ENCODE measurements around the gene WNT16. TPM values are rescaled to one million over a fixed set of nuclear protein-coding genes. Genes with fewer than 3 reads are reported as not detected.
A peak's percentile ranks its signal among the peaks of the same experiment; 100 is the strongest.
"Not testable (repeated sequence)": the region's sequence is repeated elsewhere in the genome, so short reads cannot be mapped to it uniquely, and the experiment has no call there.

Gene WNT16
- total RNA-seq, 1 donor from 2014 or later, result not detected

- Histone ChIP-seq H3K4me1 (no peaks in the 10 kb centered on the region), H3K79me2 (ENCODE audit: low read depth) (no peaks in the 10 kb centered on the region), H3K4me2 (no peak overlapping the region), H3F3A (ENCODE audit: low read depth) (no peaks in the 10 kb centered on the region), H3K4me3 (no peak overlapping the region), H3K27me3 (no peaks in the 10 kb centered on the region), H2AFZ (replicated peaks) (no peak overlapping the region), H3K9me3 (ENCODE audit: low read depth) (no peaks in the 10 kb centered on the region), H3K36me3 (no peaks in the 10 kb centered on the region), H4K20me1 (ENCODE audit: low read depth) (no peaks in the 10 kb centered on the region), H3K27ac (no peak overlapping the region), H3K9ac (no peak overlapping the region)
- Mint-ChIP-seq H3K27me3 (ENCODE audit: insufficient read depth, low read depth) (peaks cover 2% of the 10 kb centered on the region), H3K4me1 (no peaks in the 10 kb centered on the region), H3K4me3 (no peak overlapping the region), H3K27ac (peak overlapping the region; percentile 72), H3K36me3 (peaks cover 5% of the 10 kb centered on the region), H3K9me3 (peaks cover 21% of the 10 kb centered on the region)
- no peak for DNase-seq (ENCODE audit: low spot score)
- TF ChIP-seq CTCF (IDR thresholded peaks at IDR 0.05) (no peak), EZH2 (IDR thresholded peaks at IDR 0.05) (no peak), EZH2phosphoT487 (IDR thresholded peaks at IDR 0.05) (no peak)
These were observed 41.8 kb upstream of the WNT16 start for GRCh38 chr7:121286742-121287734.

GRCh38 chr7:121288894-121289293, 39.9 kb upstream of the WNT16 start:
- Histone ChIP-seq H3K4me3 (no peak overlapping the region), H3K9ac (no peak overlapping the region), H3K4me1 (no peaks in the 10 kb centered on the region), H3K4me2 (no peak overlapping the region), H2AFZ (replicated peaks) (no peak overlapping the region), H3K79me2 (ENCODE audit: low read depth) (no peaks in the 10 kb centered on the region), H4K20me1 (ENCODE audit: low read depth) (no peaks in the 10 kb centered on the region), H3K27ac (no peak overlapping the region), H3K36me3 (no peaks in the 10 kb centered on the region), H3K27me3 (no peaks in the 10 kb centered on the region), H3F3A (ENCODE audit: low read depth) (no peaks in the 10 kb centered on the region), H3K9me3 (ENCODE audit: low read depth) (no peaks in the 10 kb centered on the region)
- Mint-ChIP-seq H3K4me3 (no peak overlapping the region), H3K36me3 (peaks cover 5% of the 10 kb centered on the region), H3K9me3 (peaks cover 20% of the 10 kb centered on the region), H3K27me3 (ENCODE audit: insufficient read depth, low read depth) (peaks cover 2% of the 10 kb centered on the region), H3K4me1 (no peaks in the 10 kb centered on the region), H3K27ac (no peak overlapping the region)
- DNase-seq (ENCODE audit: low spot score), result no peak
- no peak for TF ChIP-seq EZH2phosphoT487 (IDR thresholded peaks at IDR 0.05)
- TF ChIP-seq CTCF (IDR thresholded peaks at IDR 0.05), result no peak
- no peak for TF ChIP-seq EZH2 (IDR thresholded peaks at IDR 0.05)

GRCh38 chr7:121289930-121290329, 38.9 kb upstream of the WNT16 start:
- DNase-seq (ENCODE audit: low spot score); H3K27ac Mint-ChIP-seq; H3K4me1 Mint-ChIP-seq; H4K20me1 ChIP-seq (ENCODE audit: low read depth); H3K4me3 ChIP-seq; H2AFZ ChIP-seq (replicated peaks); H3K4me2 ChIP-seq; H3F3A ChIP-seq (ENCODE audit: low read depth); H3K27me3 ChIP-seq; H3K9me3 ChIP-seq (ENCODE audit: low read depth); H3K79me2 ChIP-seq (ENCODE audit: low read depth); H3K36me3 Mint-ChIP-seq; H3K27me3 Mint-ChIP-seq (ENCODE audit: insufficient read depth, low read depth); H3K27ac ChIP-seq; H3K36me3 ChIP-seq; H3K9ac ChIP-seq; H3K4me3 Mint-ChIP-seq; H3K4me1 ChIP-seq: not testable (repeated sequence)
- peaks cover 11% of the 10 kb centered on the region for H3K9me3 Mint-ChIP-seq

- Mint-ChIP-seq H3K4me1 (peaks cover 3% of the 10 kb centered on the region), H3K36me3 (peaks cover 3% of the 10 kb centered on the region), H3K27ac (no peak overlapping the region), H3K4me3 (no peak overlapping the region), H3K9me3 (peaks cover 3% of the 10 kb centered on the region), H3K27me3 (ENCODE audit: insufficient read depth, low read depth) (no peaks in the 10 kb centered on the region)
- H3K9ac ChIP-seq, result no peak overlapping the region
- no peaks in the 10 kb centered on the region for H3F3A ChIP-seq (ENCODE audit: low read depth)
- no peak overlapping the region for H3K4me3 ChIP-seq
- no peak overlapping the region for H3K4me2 ChIP-seq
- H4K20me1 ChIP-seq (ENCODE audit: low read depth), result no peaks in the 10 kb centered on the region
- no peak for DNase-seq (ENCODE audit: low spot score)
- H3K4me1 ChIP-seq, result no peaks in the 10 kb centered on the region
- no peaks in the 10 kb centered on the region for H3K9me3 ChIP-seq (ENCODE audit: low read depth)
- H3K27ac ChIP-seq, result no peak overlapping the region
- H2AFZ ChIP-seq (replicated peaks), result peak overlapping the region; percentile 9
- H3K27me3 ChIP-seq, result no peaks in the 10 kb centered on the region
- no peaks in the 10 kb centered on the region for H3K36me3 ChIP-seq
- TF ChIP-seq EZH2phosphoT487 (IDR thresholded peaks at IDR 0.05), result no peak
- no peak for TF ChIP-seq CTCF (IDR thresholded peaks at IDR 0.05)
- no peak for TF ChIP-seq EZH2 (IDR thresholded peaks at IDR 0.05)
- H3K79me2 ChIP-seq (ENCODE audit: low read depth), result no peaks in the 10 kb centered on the region
These were observed 34.3 kb upstream of the WNT16 start for GRCh38 chr7:121294448-121294992.

Data from neural progenitor cell (in vitro differentiated cells).